IMR-90 (cell line): ENCODE measurements around the gene RIMBP2. TPM values are rescaled to one million over a fixed set of nuclear protein-coding genes. Genes with fewer than 3 reads are reported as not detected.

Experiments used
- ATAC-seq: fragments of 200-7000 bp; cut with Tn5 transposase; 2 replicates; pipeline ENCODE4 v1.9.1; 2020; ENCODE audit warnings: low read depth, mild to moderate bottlenecking, moderate library complexity
- BruUV-seq: library from RNA; stranded (reverse); fragments of 400-500 nt; replicated peaks from 2 replicates; lab custom pipeline; 2021; lab: Mats Ljungman, UMichigan
- CTCF ChIA-PET: fragments of 300-600 bp; formaldehyde crosslinking; extraction: SDS; loops from one replicate; lab custom pipeline; 2021; ENCODE audit warnings: antibody characterized with exemption; lab: Yijun Ruan, JAX
- POLR2A ChIA-PET: fragments of 300-600 bp; sonication (Branson Sonifier 250); formaldehyde crosslinking; loops from one replicate; lab custom pipeline; 2022; ENCODE audit warnings: antibody characterized with exemption; ENCODE audit not compliant: unreplicated experiment; lab: Charles Lee
- DNase-seq: peaks from one replicate; pipeline ENCODE4 v3.0.0; 2013
- H2AFZ ChIP-seq: replicated peaks from 2 replicates; pipeline ENCODE3; 2013; ENCODE audit warnings: low read length, mild to moderate bottlenecking; ENCODE audit not compliant: poor library complexity
- H2AK5ac ChIP-seq: 2 replicates; pipeline ENCODE4 v1.6.1; 2013; ENCODE audit warnings: low read depth, low read length, inconsistent platforms
- H2AK9ac ChIP-seq: replicated peaks from 2 replicates; pipeline ENCODE3; 2013; ENCODE audit warnings: mild to moderate bottlenecking, low read depth, low read length, moderate library complexity; ENCODE audit not compliant: poor library complexity
- H2BK120ac ChIP-seq: 2 replicates; pipeline ENCODE4 v1.6.1; 2013; ENCODE audit warnings: low read depth, low read length, inconsistent platforms
- H2BK15ac ChIP-seq: 3 replicates; pipeline ENCODE4 v1.6.1; 2013; ENCODE audit warnings: low read depth, low read length, inconsistent platforms
- H2BK20ac ChIP-seq: 2 replicates; pipeline ENCODE4 v1.6.1; 2013; ENCODE audit warnings: low read depth, mild to moderate bottlenecking, inconsistent platforms, low read length, moderate library complexity
- H2BK5ac ChIP-seq: 2 replicates; pipeline ENCODE4 v1.6.1; 2013; ENCODE audit warnings: mild to moderate bottlenecking, low read depth, low read length, inconsistent platforms; ENCODE audit not compliant: poor library complexity, severe bottlenecking
- H3K14ac ChIP-seq: replicated peaks from 2 replicates; pipeline ENCODE4 v1.6.1; 2013; ENCODE audit warnings: low read depth, low read length, inconsistent platforms
- H3K18ac ChIP-seq: 2 replicates; pipeline ENCODE4 v1.6.1; 2013; ENCODE audit warnings: low read depth, low read length, control low read depth
- H3K23ac ChIP-seq: 2 replicates; pipeline ENCODE4 v1.6.1; 2013; ENCODE audit warnings: low read depth, low read length, inconsistent platforms
- H3K27ac ChIP-seq: 2 replicates; pipeline ENCODE4 v1.5.1; 2013; ENCODE audit warnings: mild to moderate bottlenecking, control low read depth, low read length; ENCODE audit not compliant: insufficient read depth
- H3K27me3 ChIP-seq: 2 replicates; pipeline ENCODE4 v1.6.1; 2013; ENCODE audit warnings: low read length; ENCODE audit not compliant: control insufficient read depth, insufficient read depth
- H3K36me3 ChIP-seq: 2 replicates; pipeline ENCODE4 v1.6.1; 2013; ENCODE audit warnings: low read length, mixed read lengths; ENCODE audit not compliant: control insufficient read depth, insufficient read depth
- H3K4ac ChIP-seq: 2 replicates; pipeline ENCODE4 v1.6.1; 2013; ENCODE audit warnings: low read depth, low read length, inconsistent platforms
- H3K4me1 ChIP-seq: 2 replicates; pipeline ENCODE4 v1.6.1; 2013; ENCODE audit warnings: low read length, mixed read lengths; ENCODE audit not compliant: control insufficient read depth, insufficient read depth
- H3K4me2 ChIP-seq: 2 replicates; pipeline ENCODE4 v1.6.1; 2013; ENCODE audit warnings: low read depth, mild to moderate bottlenecking, control low read depth, low read length, moderate library complexity
- H3K4me3 ChIP-seq: 2 replicates; pipeline ENCODE4 v1.5.1; 2013; ENCODE audit warnings: low read depth, mild to moderate bottlenecking, control low read depth, low read length, moderate library complexity; ENCODE audit not compliant: insufficient read depth
- H3K56ac ChIP-seq: 2 replicates; pipeline ENCODE4 v1.6.1; 2013; ENCODE audit warnings: low read length, inconsistent platforms; ENCODE audit not compliant: insufficient read depth; ENCODE audit errors: extremely low read depth
- H3K79me1 ChIP-seq, 2 experiments: 2 replicates each; pipeline ENCODE4 v1.6.1; 2013; ENCODE audit warnings: low read length in 2 of 2, inconsistent platforms in 1 of 2, low read depth in 1 of 2
- H3K9ac ChIP-seq: 2 replicates; pipeline ENCODE4 v1.6.1; 2013; ENCODE audit warnings: low read depth, low read length, control low read depth
- H3K9me1 ChIP-seq: 2 replicates; pipeline ENCODE4 v1.6.1; 2013; ENCODE audit warnings: low read length, inconsistent platforms; ENCODE audit not compliant: insufficient read depth
- H3K9me3 ChIP-seq: 2 replicates; pipeline ENCODE4 v1.6.1; 2013; ENCODE audit warnings: low read length; ENCODE audit not compliant: control insufficient read depth, insufficient read depth
- H4K20me1 ChIP-seq: 2 replicates; pipeline ENCODE4 v1.6.1; 2013; ENCODE audit warnings: low read length, inconsistent platforms; ENCODE audit not compliant: insufficient read depth
- H4K5ac ChIP-seq: 2 replicates; pipeline ENCODE4 v1.6.1; 2013; ENCODE audit warnings: mild to moderate bottlenecking, low read depth, low read length, control low read depth
- H4K8ac ChIP-seq, 2 experiments: 2 replicates each; pipeline ENCODE4 v1.6.1; 2013; ENCODE audit warnings: low read depth in 2 of 2, low read length in 2 of 2, control low read depth in 1 of 2, inconsistent platforms in 1 of 2
- H4K91ac ChIP-seq: 2 replicates; pipeline ENCODE4 v1.6.1; 2013; ENCODE audit warnings: low read depth, low read length, inconsistent platforms; ENCODE audit not compliant: insufficient read depth
- BHLHE40 ChIP-seq: fragments of 150-350 bp; IDR thresholded peaks from 2 replicates; pipeline ENCODE4 v1.6.1; 2016; ENCODE audit warnings: mild to moderate bottlenecking, low read depth, low read length
- CHD1 ChIP-seq: IDR thresholded peaks from 2 replicates; pipeline ENCODE4 v1.6.1; 2012; ENCODE audit warnings: low read depth, low read length, improper control_type of control experiment
- CTCF ChIP-seq: conservative IDR thresholded peaks from 2 replicates; pipeline ENCODE4 v1.5.1; 2012; ENCODE audit warnings: mild to moderate bottlenecking, low read depth, low read length, improper control_type of control experiment
- FOS ChIP-seq: fragments of 150-350 bp; IDR thresholded peaks from 2 replicates; pipeline ENCODE4 v1.6.1; 2016; ENCODE audit warnings: low read depth, low read length
- MAFK ChIP-seq: IDR thresholded peaks from 2 replicates; pipeline ENCODE4 v1.6.1; 2012; ENCODE audit warnings: low read depth, low read length, improper control_type of control experiment
- MAZ ChIP-seq: IDR thresholded peaks from 2 replicates; pipeline ENCODE4 v1.6.1; 2012; ENCODE audit warnings: low read depth, mild to moderate bottlenecking, low read length, improper control_type of control experiment, moderate library complexity, borderline replicate concordance
- MXI1 ChIP-seq: IDR thresholded peaks from 2 replicates; pipeline ENCODE4 v1.6.1; 2012; ENCODE audit warnings: low read depth, mild to moderate bottlenecking, low read length, moderate library complexity, borderline replicate concordance
- NFE2L2 ChIP-seq: fragments of 150-350 bp; IDR thresholded peaks from 2 replicates; pipeline ENCODE4 v1.6.1; 2016; ENCODE audit warnings: low read depth, mild to moderate bottlenecking, low read length
- POLR2A ChIP-seq: IDR thresholded peaks from 2 replicates; pipeline ENCODE4 v1.6.1; 2012; ENCODE audit warnings: mild to moderate bottlenecking, low read depth, low read length
- RAD21 ChIP-seq: IDR thresholded peaks from 2 replicates; pipeline ENCODE4 v1.6.1; 2012; ENCODE audit warnings: low read length, improper control_type of control experiment
- RCOR1 ChIP-seq: IDR thresholded peaks from 2 replicates; pipeline ENCODE4 v1.6.1; 2012; ENCODE audit warnings: mild to moderate bottlenecking, low read length, improper control_type of control experiment; ENCODE audit not compliant: insufficient replicate concordance
- RFX5 ChIP-seq: IDR thresholded peaks from 2 replicates; pipeline ENCODE4 v1.8.0; 2012; ENCODE audit warnings: low read depth, mild to moderate bottlenecking, low read length, moderate library complexity
- SMC3 ChIP-seq: fragments of 150-350 bp; IDR thresholded peaks from 2 replicates; pipeline ENCODE4 v1.6.1; 2016; ENCODE audit warnings: low read depth, mild to moderate bottlenecking, antibody characterized with exemption, low read length, moderate library complexity
- WGBS, 2 experiments: methylation state at CpG; one replicate each; pipeline versions ENCODE4 v1.1.5 to v1.1.7; 2013; ENCODE audit warnings: missing lambda C conversion rate in 2 of 2; ENCODE audit not compliant: insufficient read length in 1 of 2; ENCODE audit errors: extremely low coverage in 2 of 2; 5-methylcytosine and 5-hydroxymethylcytosine counted together
- dilution Hi-C: fragments of 300-500 bp; cut with HindIII; formaldehyde crosslinking; loops from one replicate; pipeline ENCODE4 v1.14.3; 2018; ENCODE audit warnings: low sequenced_read_pairs; ENCODE audit not compliant: unreplicated experiment
- in situ Hi-C: fragments of 300-500 bp; cut with MboI; formaldehyde crosslinking; loops from 3 replicates; pipeline ENCODE4 v1.14.3; 2019; ENCODE audit warnings: low sequenced_read_pairs, inconsistent platforms, mixed read lengths
- intact Hi-C: fragments of 100-400 bp; cut with micrococcal nuclease; formaldehyde crosslinking; loops from 2 replicates; pipeline ENCODE4 v1.10.0; 2022
- polyA plus RNA-seq, 3 experiments: library from polyadenylated mRNA; depleted of rRNA; stranded (reverse); fragments of >200 nt; gene quantifications; 2 replicates each; pipeline ENCODE4 v1.2.3, GENCODE V29; 2012; ENCODE audit warnings: low replicate concordance in 1 of 3
- total RNA-seq: library from RNA; depleted of rRNA; stranded (reverse); fragments of >200 nt; gene quantifications from 2 replicates; pipeline ENCODE4 v1.2.3, GENCODE V29; 2012
- TF ChIP-seq, protein P1 (sequence below): fragments of 150-350 bp; IDR thresholded peaks from 2 replicates; pipeline ENCODE4 v1.6.1; 2017; ENCODE audit warnings: mild to moderate bottlenecking, antibody characterized with exemption, low read length, low read depth
- TF ChIP-seq, protein P2 (sequence below): fragments of 150-350 bp; IDR thresholded peaks from 2 replicates; pipeline ENCODE4 v1.6.1; 2016; ENCODE audit warnings: low read depth, mild to moderate bottlenecking, low read length, moderate library complexity, borderline replicate concordance

Gene RIMBP2
- total and polyA plus RNA-seq, 2 of the 4 experiments (the other 2 are of a cell fraction) = not detected

DNA sequence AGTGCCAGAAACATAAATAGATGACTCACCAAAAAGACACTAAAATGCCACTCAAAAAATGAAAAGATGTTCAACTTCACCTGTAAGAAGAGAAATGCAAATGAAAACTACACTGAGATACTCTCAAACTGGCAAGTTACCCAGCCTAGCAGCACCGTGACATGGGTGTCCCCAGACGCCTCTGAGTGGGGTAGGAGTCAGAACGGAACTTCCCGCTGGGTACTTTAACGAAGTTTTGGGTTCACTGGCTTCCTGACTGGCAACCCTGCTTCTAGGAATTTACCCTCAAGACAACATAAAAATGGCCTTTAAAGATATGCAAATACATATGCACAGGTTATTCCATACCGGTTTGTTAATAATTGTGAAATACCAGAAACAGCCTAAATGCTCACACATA lies 52.6 kb downstream of the RIMBP2 start:
- no peak overlapping the region for H2AK9ac ChIP-seq
- no peak overlapping the region for H2BK15ac ChIP-seq
- no peak overlapping the region for H2BK5ac ChIP-seq
- no peak overlapping the region for H3K4me2 ChIP-seq
- dilution Hi-C loops (no loop called here), in situ Hi-C loops (no loop called here), intact Hi-C loops (no loop called here)
- H4K20me1 ChIP-seq = no peaks in the 10 kb centered on the region
- H3K79me1 ChIP-seq = no peaks in the 10 kb centered on the region
- no peak overlapping the region for H2BK20ac ChIP-seq
- no peak overlapping the region for H3K4ac ChIP-seq
- H3K27me3 ChIP-seq = no peaks in the 10 kb centered on the region
- no peak overlapping the region for H3K9ac ChIP-seq
- WGBS, 2 experiments = no CpG with 5 or more reads among the region's 6 CpGs
- CTCF ChIA-PET = no interaction called here
- DNase-seq (no peak), ATAC-seq (no peak)
- H2BK120ac ChIP-seq = no peak overlapping the region
- no peak overlapping the region for H4K91ac ChIP-seq
- no TSS peak for BruUV-seq
- H3K4me3 ChIP-seq = no peak overlapping the region
- H3K23ac ChIP-seq = no peak overlapping the region
- H3K18ac ChIP-seq = no peak overlapping the region
- peaks cover 37% of the 10 kb centered on the region for H3K9me3 ChIP-seq
- POLR2A ChIA-PET = no interaction called here
- no peak overlapping the region for H3K27ac ChIP-seq
- no peak for TF ChIP-seq MXI1
- TF ChIP-seq, protein P1, sequence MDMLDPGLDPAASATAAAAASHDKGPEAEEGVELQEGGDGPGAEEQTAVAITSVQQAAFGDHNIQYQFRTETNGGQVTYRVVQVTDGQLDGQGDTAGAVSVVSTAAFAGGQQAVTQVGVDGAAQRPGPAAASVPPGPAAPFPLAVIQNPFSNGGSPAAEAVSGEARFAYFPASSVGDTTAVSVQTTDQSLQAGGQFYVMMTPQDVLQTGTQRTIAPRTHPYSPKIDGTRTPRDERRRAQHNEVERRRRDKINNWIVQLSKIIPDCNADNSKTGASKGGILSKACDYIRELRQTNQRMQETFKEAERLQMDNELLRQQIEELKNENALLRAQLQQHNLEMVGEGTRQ = no peak
- TF ChIP-seq POLR2A = no peak
- no peak for TF ChIP-seq BHLHE40
- no peak for TF ChIP-seq SMC3
- no peak for TF ChIP-seq MAZ
- no peak for TF ChIP-seq RCOR1
- TF ChIP-seq NFE2L2 = no peak
- TF ChIP-seq CTCF = no peak
- TF ChIP-seq MAFK = no peak
- no peak for TF ChIP-seq FOS
- no peak for TF ChIP-seq RFX5
- no peak for TF ChIP-seq RAD21
- TF ChIP-seq CHD1 = no peak
- TF ChIP-seq, protein P2, sequence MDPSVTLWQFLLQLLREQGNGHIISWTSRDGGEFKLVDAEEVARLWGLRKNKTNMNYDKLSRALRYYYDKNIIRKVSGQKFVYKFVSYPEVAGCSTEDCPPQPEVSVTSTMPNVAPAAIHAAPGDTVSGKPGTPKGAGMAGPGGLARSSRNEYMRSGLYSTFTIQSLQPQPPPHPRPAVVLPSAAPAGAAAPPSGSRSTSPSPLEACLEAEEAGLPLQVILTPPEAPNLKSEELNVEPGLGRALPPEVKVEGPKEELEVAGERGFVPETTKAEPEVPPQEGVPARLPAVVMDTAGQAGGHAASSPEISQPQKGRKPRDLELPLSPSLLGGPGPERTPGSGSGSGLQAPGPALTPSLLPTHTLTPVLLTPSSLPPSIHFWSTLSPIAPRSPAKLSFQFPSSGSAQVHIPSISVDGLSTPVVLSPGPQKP = no peak
- no peak overlapping the region for H2AFZ ChIP-seq
- no peak overlapping the region for H4K8ac ChIP-seq
- no peaks in the 10 kb centered on the region for H3K4me1 ChIP-seq
- no peaks in the 10 kb centered on the region for H3K9me1 ChIP-seq
- H2AK5ac ChIP-seq = no peak overlapping the region
- H3K14ac ChIP-seq = no peak overlapping the region
- no peak overlapping the region for H3K56ac ChIP-seq
- no peaks in the 10 kb centered on the region for H3K36me3 ChIP-seq
- H4K5ac ChIP-seq = no peak overlapping the region
